ENCODE data around the gene LEKR1.

GRCh38 chr3:156915372-156915771, 89.2 kb downstream of the LEKR1 start:
- TF ChIP-seq CTCF (IDR thresholded peaks at IDR 0.05) (no peak), EZH2 (IDR thresholded peaks at IDR 0.05; ENCODE audit: borderline replicate concordance, insufficient read depth, low read depth, low read length, poor library complexity, severe bottlenecking) (no peak)
